Mesendoderm (in vitro differentiated cells): ENCODE measurements around the gene RAPGEF3.

Source experiments
- DNase-seq: peaks from one replicate; pipeline ENCODE4 v3.0.0; 2013
- H2AK5ac ChIP-seq: 2 replicates; pipeline ENCODE4 v1.6.1; 2013; ENCODE audit warnings: low read length, inconsistent platforms
- H2BK120ac ChIP-seq: 2 replicates; pipeline ENCODE4 v1.6.1; 2013; ENCODE audit warnings: low read depth, mild to moderate bottlenecking, low read length, moderate library complexity, mixed read lengths
- H2BK15ac ChIP-seq: replicated peaks from 2 replicates; pipeline ENCODE4 v1.6.1; 2013; ENCODE audit warnings: low read depth, mild to moderate bottlenecking, moderate library complexity
- H2BK5ac ChIP-seq: 2 replicates; pipeline ENCODE4 v1.6.1; 2013; ENCODE audit warnings: low read length, inconsistent platforms
- H3K18ac ChIP-seq: 2 replicates; pipeline ENCODE4 v1.6.1; 2013; ENCODE audit warnings: mild to moderate bottlenecking, low read length, mixed read lengths
- H3K23ac ChIP-seq: one replicate; pipeline ENCODE4 v1.6.1; 2013; ENCODE audit warnings: low read length
- H3K27ac ChIP-seq: 2 replicates; pipeline ENCODE4 v1.5.1; 2013; ENCODE audit warnings: low read depth, mild to moderate bottlenecking, inconsistent platforms, low read length, moderate library complexity
- H3K27me3 ChIP-seq: 2 replicates; pipeline ENCODE4 v1.6.1; 2013; ENCODE audit warnings: low read length, control low read depth, mild to moderate bottlenecking, inconsistent platforms; ENCODE audit not compliant: insufficient read depth, poor library complexity
- H3K36me3 ChIP-seq: 2 replicates; pipeline ENCODE4 v1.6.1; 2013; ENCODE audit warnings: low read length, inconsistent platforms; ENCODE audit not compliant: control insufficient read depth, insufficient read depth
- H3K4ac ChIP-seq: one replicate; pipeline ENCODE4 v1.6.1; 2013; ENCODE audit warnings: low read depth, mild to moderate bottlenecking, low read length, moderate library complexity
- H3K4me1 ChIP-seq: 2 replicates; pipeline ENCODE4 v1.6.1; 2013; ENCODE audit warnings: low read depth, low read length, inconsistent platforms; ENCODE audit not compliant: control insufficient read depth
- H3K4me2 ChIP-seq: 2 replicates; pipeline ENCODE4 v1.6.1; 2013; ENCODE audit warnings: low read length
- H3K4me3 ChIP-seq: 2 replicates; pipeline ENCODE4 v1.5.1; 2013; ENCODE audit warnings: mild to moderate bottlenecking, low read length
- H3K56ac ChIP-seq: one replicate; pipeline ENCODE4 v1.6.1; 2013; ENCODE audit warnings: low read length
- H3K79me1 ChIP-seq: 2 replicates; pipeline ENCODE4 v1.6.1; 2013; ENCODE audit warnings: low read length, inconsistent platforms
- H3K79me2 ChIP-seq: 2 replicates; pipeline ENCODE4 v1.6.1; 2013; ENCODE audit warnings: mild to moderate bottlenecking, low read length; ENCODE audit not compliant: control insufficient read depth, insufficient read depth
- H3K9ac ChIP-seq: 2 replicates; pipeline ENCODE4 v1.6.1; 2013; ENCODE audit warnings: low read length, inconsistent platforms
- H4K5ac ChIP-seq: one replicate; pipeline ENCODE4 v1.6.1; 2013; ENCODE audit warnings: low read length
- H4K8ac ChIP-seq: one replicate; pipeline ENCODE4 v1.6.1; 2013; ENCODE audit warnings: low read depth, mild to moderate bottlenecking, control low read depth, low read length, moderate library complexity
- WGBS: extraction: QIAGEN DNeasy Blood & Tissue Kit; methylation state at CpG from one replicate; pipeline ENCODE4 v1.1.7; 2013; ENCODE audit warnings: low lambda C conversion rate, missing lambda C conversion rate; ENCODE audit not compliant: insufficient coverage; ENCODE audit errors: extremely low coverage; 5-methylcytosine and 5-hydroxymethylcytosine counted together

Gene RAPGEF3

DNA sequence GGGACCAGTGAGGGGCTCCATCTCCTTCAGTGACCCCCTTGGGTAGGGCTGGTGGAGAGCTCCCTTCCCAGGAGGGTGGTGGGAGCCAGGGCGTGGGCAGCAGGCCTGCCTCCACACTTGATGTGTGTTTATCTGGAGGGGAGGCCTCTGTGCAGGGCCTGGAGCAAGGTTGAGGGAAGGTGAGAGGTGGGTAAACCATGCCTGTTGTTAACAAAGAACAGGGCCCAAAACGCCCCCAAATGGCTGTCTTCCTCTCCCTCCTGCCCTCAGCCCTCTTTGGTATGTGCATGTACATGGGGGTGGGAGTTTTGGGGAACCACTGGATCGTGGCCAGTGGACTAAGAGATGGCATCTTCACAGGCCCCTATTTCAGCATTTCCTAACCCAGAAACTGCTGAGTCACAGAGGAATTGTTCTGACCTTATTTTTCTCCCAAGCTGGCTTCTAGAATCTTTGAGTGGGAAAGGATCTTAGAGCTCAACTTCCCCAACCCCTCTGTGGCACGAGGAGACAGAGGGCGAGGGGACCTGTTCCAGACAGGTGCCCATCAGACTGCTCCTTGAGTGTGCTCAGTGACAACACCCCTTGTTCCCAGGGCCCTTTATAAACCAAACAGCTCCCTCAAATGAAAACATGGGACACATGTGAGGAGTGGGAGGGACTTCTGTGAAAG is 17.9 kb upstream of the RAPGEF3 start:
- Histone ChIP-seq H2AK5ac (no peak overlapping the region), H3K23ac (no peak overlapping the region), H4K5ac (no peak overlapping the region), H2BK120ac (no peak overlapping the region), H2BK5ac (no peak overlapping the region), H3K4ac (peak overlapping the region; percentile 39), H3K18ac (no peak overlapping the region), H2BK15ac (no peak overlapping the region), H3K9ac (no peak overlapping the region), H3K36me3 (no peaks in the 10 kb centered on the region), H3K4me3 (no peak overlapping the region), H3K79me2 (no peaks in the 10 kb centered on the region), H3K4me2 (no peak overlapping the region), H3K27ac (no peak overlapping the region), H3K27me3 (no peaks in the 10 kb centered on the region), H4K8ac (no peak overlapping the region), H3K79me1 (no peaks in the 10 kb centered on the region), H3K4me1 (no peaks in the 10 kb centered on the region), H3K56ac (no peak overlapping the region)
- no peak for DNase-seq
- no CpG with 5 or more reads among the region's 5 CpGs for WGBS

GRCh38 chr12:47775100-47775911 is 16.6 kb upstream of the RAPGEF3 start:
- no peak overlapping the region for H2BK15ac ChIP-seq
- H3K56ac ChIP-seq = no peak overlapping the region
- no peak overlapping the region for H2BK120ac ChIP-seq
- H2AK5ac ChIP-seq = peak overlapping the region; percentile 46
- no peaks in the 10 kb centered on the region for H3K79me2 ChIP-seq
- no peak overlapping the region for H2BK5ac ChIP-seq
- H3K4me3 ChIP-seq = no peak overlapping the region
- H3K4me1 ChIP-seq = peaks cover under 1% of the 10 kb centered on the region
- H3K9ac ChIP-seq = peak overlapping the region; percentile 19
- H3K27ac ChIP-seq = no peak overlapping the region
- no peak overlapping the region for H3K4me2 ChIP-seq
- H3K36me3 ChIP-seq = no peaks in the 10 kb centered on the region
- no CpG with 5 or more reads among the region's 10 CpGs for WGBS
- no peak overlapping the region for H3K18ac ChIP-seq
- H3K27me3 ChIP-seq = no peaks in the 10 kb centered on the region
- no peak overlapping the region for H4K8ac ChIP-seq
- no peaks in the 10 kb centered on the region for H3K79me1 ChIP-seq
- no peak overlapping the region for H3K4ac ChIP-seq
- no peak overlapping the region for H4K5ac ChIP-seq
- no peak for DNase-seq
- no peak overlapping the region for H3K23ac ChIP-seq

DNA sequence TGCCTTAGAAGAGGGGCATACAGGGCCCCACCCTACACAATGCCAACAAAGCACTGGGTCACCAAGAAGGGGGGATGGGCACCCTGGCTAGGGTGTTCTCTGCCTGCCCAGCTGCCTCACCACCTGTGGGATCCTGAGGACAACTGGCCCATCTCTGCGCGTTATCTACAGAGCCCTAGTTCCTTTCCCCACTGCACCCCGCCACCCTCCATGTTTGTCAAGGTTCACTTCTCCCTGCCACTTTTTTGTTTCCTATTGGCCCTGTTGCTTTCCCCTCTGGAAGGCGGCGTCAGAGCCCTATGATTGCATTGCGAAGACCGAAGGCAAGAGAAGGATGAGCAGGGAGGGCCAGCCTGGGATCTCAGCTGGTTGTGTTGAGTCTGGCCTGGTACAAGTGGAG is 16.0 kb upstream of the RAPGEF3 start:
- Histone ChIP-seq H3K36me3 (no peaks in the 10 kb centered on the region), H4K8ac (no peak overlapping the region), H3K79me1 (no peaks in the 10 kb centered on the region), H4K5ac (no peak overlapping the region), H3K18ac (no peak overlapping the region), H2BK120ac (no peak overlapping the region), H3K4me3 (no peak overlapping the region), H3K4me1 (peaks cover 2% of the 10 kb centered on the region), H3K56ac (no peak overlapping the region), H3K4me2 (no peak overlapping the region), H3K79me2 (no peaks in the 10 kb centered on the region), H3K9ac (no peak overlapping the region), H3K23ac (no peak overlapping the region), H3K27ac (no peak overlapping the region), H2BK5ac (no peak overlapping the region), H2AK5ac (no peak overlapping the region), H2BK15ac (no peak overlapping the region), H3K27me3 (no peaks in the 10 kb centered on the region), H3K4ac (no peak overlapping the region)
- WGBS = no CpG with 5 or more reads among the region's 7 CpGs
- DNase-seq = no peak

GRCh38 chr12:47773858-47774580 is 15.3 kb upstream of the RAPGEF3 start:
- Histone ChIP-seq H3K56ac (peak overlapping the region; percentile 88), H3K18ac (no peak overlapping the region), H2BK120ac (no peak overlapping the region), H3K9ac (peak overlapping the region; percentile 69), H3K79me1 (no peaks in the 10 kb centered on the region), H3K23ac (no peak overlapping the region), H3K4me3 (no peak overlapping the region), H3K36me3 (no peaks in the 10 kb centered on the region), H2BK5ac (no peak overlapping the region), H2AK5ac (no peak overlapping the region), H3K4ac (no peak overlapping the region), H3K27ac (no peak overlapping the region), H4K5ac (no peak overlapping the region), H3K4me2 (peak overlapping the region; percentile 63), H3K79me2 (no peaks in the 10 kb centered on the region), H3K4me1 (peaks cover 4% of the 10 kb centered on the region), H4K8ac (no peak overlapping the region), H2BK15ac (no peak overlapping the region), H3K27me3 (no peaks in the 10 kb centered on the region)
- DNase-seq = no peak
- no CpG with 5 or more reads among the region's 14 CpGs for WGBS

- no peaks in the 10 kb centered on the region for H3K36me3 ChIP-seq
- no peaks in the 10 kb centered on the region for H3K79me2 ChIP-seq
- no peak within 1 kb of the TSS for H4K5ac ChIP-seq
- H3K9ac ChIP-seq = peak within 1 kb of the TSS; percentile 70
- no peak within 1 kb of the TSS for H3K23ac ChIP-seq
- H2BK5ac ChIP-seq = no peak within 1 kb of the TSS
- DNase-seq = peak; percentile 78
- H2AK5ac ChIP-seq = no peak within 1 kb of the TSS
- H3K4me1 ChIP-seq = peaks cover 7% of the 10 kb centered on the region
- WGBS = no CpG with 5 or more reads among the region's 106 CpGs
- no peaks in the 10 kb centered on the region for H3K27me3 ChIP-seq
- H2BK120ac ChIP-seq = no peak within 1 kb of the TSS
- no peaks in the 10 kb centered on the region for H3K79me1 ChIP-seq
- H4K8ac ChIP-seq = no peak within 1 kb of the TSS
- H3K18ac ChIP-seq = peak within 1 kb of the TSS; percentile 56
- peak within 1 kb of the TSS; percentile 63 for H3K4me2 ChIP-seq
- no peak within 1 kb of the TSS for H3K27ac ChIP-seq
- H2BK15ac ChIP-seq = no peak within 1 kb of the TSS
- H3K4ac ChIP-seq = no peak within 1 kb of the TSS
- peak within 1 kb of the TSS; percentile 38 for H3K4me3 ChIP-seq
- H3K56ac ChIP-seq = peak within 1 kb of the TSS; percentile 88
Observed at GRCh38 chr12:47773062-47773857, 14.6 kb upstream of the RAPGEF3 start, which contains the start of gene SLC48A1. Gene SLC48A1, plus strand, starts transcription at chr12:47773238. Its CDS starts 67 bp downstream, at chr12:47773305.
